Osteocyte (in vitro differentiated cells): ENCODE data around the gene MPZ. TPM values are rescaled to one million over a fixed set of nuclear protein-coding genes. Genes with fewer than 3 reads are reported as not detected.

Experiments used
- DNase-seq: peaks from one replicate; pipeline ENCODE4 v3.0.0; 2021; ENCODE audit warnings: mixed read lengths; ENCODE audit not compliant: unreplicated experiment; ENCODE audit errors: extremely low spot score
- H3K27ac Mint-ChIP-seq: one replicate; pipeline ENCODE4 v1.8.0; 2021; ENCODE audit warnings: mild to moderate bottlenecking, mixed read lengths; ENCODE audit not compliant: unreplicated experiment
- H3K27me3 Mint-ChIP-seq: one replicate; pipeline ENCODE4 v1.8.0; 2021; ENCODE audit warnings: mixed read lengths; ENCODE audit not compliant: unreplicated experiment
- H3K36me3 Mint-ChIP-seq: one replicate; pipeline ENCODE4 v1.8.0; 2021; ENCODE audit warnings: mixed read lengths; ENCODE audit not compliant: unreplicated experiment
- H3K4me1 Mint-ChIP-seq: one replicate; pipeline ENCODE4 v1.8.0; 2021; ENCODE audit warnings: mixed read lengths; ENCODE audit not compliant: unreplicated experiment
- H3K4me3 Mint-ChIP-seq: one replicate; pipeline ENCODE4 v1.8.0; 2021; ENCODE audit warnings: mild to moderate bottlenecking, moderate library complexity, mixed read lengths; ENCODE audit not compliant: unreplicated experiment
- H3K9me3 Mint-ChIP-seq: one replicate; pipeline ENCODE4 v1.8.0; 2021; ENCODE audit warnings: mixed read lengths; ENCODE audit not compliant: unreplicated experiment
- total RNA-seq: library from RNA; stranded (reverse); gene quantifications from 2 replicates; pipeline ENCODE4 v1.2.1, GENCODE V29; 2021
- TF ChIP-seq, protein P1 (sequence below): fragments of 200-600 bp; sonication (generic); IDR thresholded peaks from 2 replicates; pipeline ENCODE4 v1.5.0; 2021; ENCODE audit warnings: antibody characterized with exemption, mild to moderate bottlenecking, moderate library complexity

Gene MPZ
- total RNA-seq, 1 donor from 2014 or later: 0.81 TPM

- Mint-ChIP-seq H3K9me3 (no peaks in the 10 kb centered on the region), H3K4me1 (no peaks in the 10 kb centered on the region), H3K4me3 (no peak overlapping the region), H3K27me3 (no peaks in the 10 kb centered on the region), H3K27ac (no peak overlapping the region), H3K36me3 (peaks cover 28% of the 10 kb centered on the region)
- TF ChIP-seq, protein P1, sequence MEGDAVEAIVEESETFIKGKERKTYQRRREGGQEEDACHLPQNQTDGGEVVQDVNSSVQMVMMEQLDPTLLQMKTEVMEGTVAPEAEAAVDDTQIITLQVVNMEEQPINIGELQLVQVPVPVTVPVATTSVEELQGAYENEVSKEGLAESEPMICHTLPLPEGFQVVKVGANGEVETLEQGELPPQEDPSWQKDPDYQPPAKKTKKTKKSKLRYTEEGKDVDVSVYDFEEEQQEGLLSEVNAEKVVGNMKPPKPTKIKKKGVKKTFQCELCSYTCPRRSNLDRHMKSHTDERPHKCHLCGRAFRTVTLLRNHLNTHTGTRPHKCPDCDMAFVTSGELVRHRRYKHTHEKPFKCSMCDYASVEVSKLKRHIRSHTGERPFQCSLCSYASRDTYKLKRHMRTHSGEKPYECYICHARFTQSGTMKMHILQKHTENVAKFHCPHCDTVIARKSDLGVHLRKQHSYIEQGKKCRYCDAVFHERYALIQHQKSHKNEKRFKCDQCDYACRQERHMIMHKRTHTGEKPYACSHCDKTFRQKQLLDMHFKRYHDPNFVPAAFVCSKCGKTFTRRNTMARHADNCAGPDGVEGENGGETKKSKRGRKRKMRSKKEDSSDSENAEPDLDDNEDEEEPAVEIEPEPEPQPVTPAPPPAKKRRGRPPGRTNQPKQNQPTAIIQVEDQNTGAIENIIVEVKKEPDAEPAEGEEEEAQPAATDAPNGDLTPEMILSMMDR: no peak
- DNase-seq: no peak
Observed at GRCh38 chr1:161342821-161343220, 33.1 kb upstream of the MPZ start.

DNA sequence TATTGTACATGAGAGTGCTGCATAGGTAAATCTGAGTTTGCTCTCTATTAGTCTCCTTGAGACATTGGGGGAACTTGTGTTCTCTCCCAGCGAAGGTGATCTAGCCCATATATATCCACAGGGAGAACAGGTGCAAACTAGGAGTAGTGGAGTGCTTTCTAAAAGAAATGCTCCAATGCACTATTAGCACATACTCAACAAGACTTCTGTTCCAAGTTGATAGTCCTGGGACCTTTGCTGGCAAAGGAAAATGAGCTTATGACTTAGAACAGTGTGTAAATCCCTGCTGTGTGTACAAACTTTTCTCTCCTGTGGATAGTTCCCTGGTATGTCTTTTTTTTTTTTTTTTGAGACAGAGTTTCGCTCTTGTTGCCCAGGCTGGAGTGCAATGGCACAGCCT is 32.4 kb upstream of the MPZ start:
- Mint-ChIP-seq H3K36me3 (peaks cover 30% of the 10 kb centered on the region), H3K9me3 (no peaks in the 10 kb centered on the region), H3K27ac (no peak overlapping the region), H3K27me3 (no peaks in the 10 kb centered on the region), H3K4me3 (no peak overlapping the region), H3K4me1 (no peaks in the 10 kb centered on the region)
- DNase-seq: no peak
- TF ChIP-seq, protein P1: no peak

- Mint-ChIP-seq H3K27ac (no peak overlapping the region), H3K4me1 (no peaks in the 10 kb centered on the region), H3K27me3 (no peaks in the 10 kb centered on the region), H3K36me3 (peaks cover 44% of the 10 kb centered on the region), H3K4me3 (no peak overlapping the region), H3K9me3 (no peaks in the 10 kb centered on the region)
- TF ChIP-seq, protein P1: no peak
- DNase-seq: no peak
Observed at GRCh38 chr1:161335796-161336195, 26.0 kb upstream of the MPZ start.

- Mint-ChIP-seq H3K9me3 (no peaks in the 10 kb centered on the region), H3K4me3 (no peak overlapping the region), H3K36me3 (peaks cover 44% of the 10 kb centered on the region), H3K4me1 (no peaks in the 10 kb centered on the region), H3K27ac (no peak overlapping the region), H3K27me3 (no peaks in the 10 kb centered on the region)
- DNase-seq: no peak
- TF ChIP-seq, protein P1: no peak
Observed at GRCh38 chr1:161333166-161333565, 23.4 kb upstream of the MPZ start.

DNA sequence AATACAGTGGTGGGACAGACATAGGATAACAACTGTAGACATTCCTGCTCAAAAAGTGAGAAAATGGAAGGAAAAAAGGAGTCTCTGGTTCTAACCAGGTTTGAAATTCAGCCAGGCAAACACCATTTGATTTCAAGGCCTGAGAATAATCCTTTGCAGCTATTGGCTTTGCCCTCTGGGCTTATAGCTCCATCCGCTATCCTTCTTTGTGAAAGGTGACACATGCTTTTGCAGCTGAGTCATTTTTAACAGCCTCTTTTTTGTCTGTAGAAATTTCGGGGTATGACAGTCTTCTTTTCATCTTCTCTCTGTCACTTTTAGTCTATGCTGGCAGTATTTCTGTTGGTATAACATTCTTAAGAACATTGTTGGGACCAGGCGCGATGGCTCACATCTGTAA is 20.6 kb upstream of the MPZ start:
- Mint-ChIP-seq H3K27me3 (no peaks in the 10 kb centered on the region), H3K4me3 (no peak overlapping the region), H3K27ac (no peak overlapping the region)

More for the DNA sequence above, 20.6 kb upstream of the MPZ start:
- H3K4me1 Mint-ChIP-seq: no peaks in the 10 kb centered on the region
- DNase-seq: no peak
- H3K9me3 Mint-ChIP-seq: no peaks in the 10 kb centered on the region
- peaks cover 54% of the 10 kb centered on the region for H3K36me3 Mint-ChIP-seq
- TF ChIP-seq, protein P1: no peak
